Kidney (tissue), 14 donors: ENCODE results near the gene PALLD. TPM values are rescaled to one million over a fixed set of nuclear protein-coding genes. Genes with fewer than 3 reads are reported as not detected.

Experiments
- DNase-seq, 5 donors: peaks; one replicate each; pipeline ENCODE4 v3.0.0-alpha.2; 2013 to 2020
- FAIRE-seq: peaks from 2 replicates; lab custom pipeline; 2012; peaks lifted over from hg19 to GRCh38; lab: Jason Lieb, UNC
- H3K27ac ChIP-seq, 2 donors: one replicate each; pipeline ENCODE4 v1.7.0; 2013; ENCODE audit warnings: low read depth in 2 of 2, low read length in 2 of 2, inconsistent platforms in 1 of 2
- H3K27me3 ChIP-seq: one replicate; pipeline ENCODE4 v1.7.1; 2013; ENCODE audit warnings: low read length, inconsistent platforms; ENCODE audit not compliant: control insufficient read depth, insufficient read depth
- H3K36me3 ChIP-seq, 3 donors: one replicate each; pipeline versions ENCODE4 v1.7.0 to v1.7.1; 2013; ENCODE audit warnings: low read length in 3 of 3, control low read depth in 1 of 3, inconsistent platforms in 1 of 3; ENCODE audit not compliant: insufficient read depth in 3 of 3, control insufficient read depth in 2 of 3
- H3K4me1 ChIP-seq, 3 donors: one replicate each; pipeline versions ENCODE4 v1.7.0 to v1.7.1; 2013; ENCODE audit warnings: low read length in 3 of 3, inconsistent platforms in 1 of 3, low read depth in 1 of 3; ENCODE audit not compliant: control insufficient read depth in 2 of 3, insufficient read depth in 2 of 3
- H3K4me3 ChIP-seq, 3 donors: one replicate each; pipeline versions ENCODE4 v1.7.0 to v1.8.1; 2013; ENCODE audit warnings: low read length in 3 of 3, control low read depth in 1 of 3, inconsistent platforms in 1 of 3
- H3K9ac ChIP-seq, 3 donors: one replicate each; pipeline versions ENCODE4 v1.7.0 to v1.7.1; 2013; ENCODE audit warnings: low read length in 3 of 3, control low read depth in 1 of 3, inconsistent platforms in 1 of 3
- H3K9me3 ChIP-seq, 3 donors: one replicate each; pipeline versions ENCODE4 v1.7.0 to v1.7.1; 2013; ENCODE audit warnings: low read length in 3 of 3, control low read depth in 1 of 3, inconsistent platforms in 1 of 3; ENCODE audit not compliant: control insufficient read depth in 2 of 3, insufficient read depth in 1 of 3
- CTCF ChIP-seq: IDR thresholded peaks from 3 replicates; pipeline ENCODE4 v1.5.1; 2012; ENCODE audit warnings: mild to moderate bottlenecking, moderate library complexity, borderline replicate concordance; ENCODE audit not compliant: insufficient read depth; ENCODE audit errors: extremely low read depth
- intact Hi-C: fragments of 100-400 bp; cut with DNase I; formaldehyde crosslinking; loops from one replicate; pipeline ENCODE4 v1.11.1; 2022
- polyA plus RNA-seq: library from polyadenylated mRNA; stranded (reverse); fragments of 350-450 nt; fragmentation: Illumina TruSeq; extraction: RNeasy Lipid Tissue Mini Kit (QIAGEN cat#74804); gene quantifications from one replicate; pipeline ENCODE4 v1.2.3, GENCODE V29; 2014; ENCODE audit warnings: low read depth, low replicate concordance; ENCODE audit not compliant: insufficient read depth
- total RNA-seq: library from RNA; stranded (reverse); fragmentation: NEBNext Ultra II Directional; extraction: Animal tissue kit (Norgen Biotek cat#: 25700); gene quantifications from one replicate; pipeline ENCODE4 v1.2.1, GENCODE V29; 2021
- donor health status: control.
- donor health status: control.
- donor health status: control.
- donor health status: control.
- donor health status: control.
- donor health status: DM: yes; HTN: yes; CAD: no.
- donor health status: Normal renal cell carcinoma (clear cell type).

The PALLD gene
- total and polyA plus RNA-seq, 2 donors from 2014 or later = 43.4 to 120 TPM

GRCh38 chr4:168646001-168646768, 149.3 kb downstream of the PALLD start:
- no peak for TF ChIP-seq CTCF
- intact Hi-C loops = no loop called here
- no peaks in the 10 kb centered on the region for H3K9me3 ChIP-seq
- no peaks in the 10 kb centered on the region for H3K36me3 ChIP-seq
- no peaks in the 10 kb centered on the region for H3K27me3 ChIP-seq
- no peaks in the 10 kb centered on the region for H3K4me1 ChIP-seq
- DNase-seq = no peak
- H3K4me3 ChIP-seq = no peak overlapping the region
- H3K27ac ChIP-seq = no peak overlapping the region
- H3K9ac ChIP-seq = no peak overlapping the region
- no peak for FAIRE-seq

- no peak overlapping the region for H3K4me3 ChIP-seq
- H3K27me3 ChIP-seq = no peaks in the 10 kb centered on the region
- H3K36me3 ChIP-seq = no peaks in the 10 kb centered on the region
- no peaks in the 10 kb centered on the region for H3K9me3 ChIP-seq
- no peak overlapping the region for H3K27ac ChIP-seq
- H3K9ac ChIP-seq = no peak overlapping the region
- no peaks in the 10 kb centered on the region for H3K4me1 ChIP-seq
- no peak for TF ChIP-seq CTCF
- DNase-seq (peak in 1 of 5 donors; percentile 26), FAIRE-seq (no peak)
- intact Hi-C loops = no loop called here
Observed at GRCh38 chr4:168647646-168648375, 151.0 kb downstream of the PALLD start.

GRCh38 chr4:168648494-168648893, 151.6 kb downstream of the PALLD start:
- Histone ChIP-seq H3K36me3 (no peaks in the 10 kb centered on the region), H3K27ac (no peak overlapping the region), H3K9me3 (no peaks in the 10 kb centered on the region), H3K4me3 (no peak overlapping the region), H3K9ac (no peak overlapping the region), H3K4me1 (no peaks in the 10 kb centered on the region), H3K27me3 (no peaks in the 10 kb centered on the region)
- DNase-seq (no peak), FAIRE-seq (no peak)
- TF ChIP-seq CTCF = no peak
- intact Hi-C loops = no loop called here
